Measurements from ENCODE around the gene SLC6A15.

DNA sequence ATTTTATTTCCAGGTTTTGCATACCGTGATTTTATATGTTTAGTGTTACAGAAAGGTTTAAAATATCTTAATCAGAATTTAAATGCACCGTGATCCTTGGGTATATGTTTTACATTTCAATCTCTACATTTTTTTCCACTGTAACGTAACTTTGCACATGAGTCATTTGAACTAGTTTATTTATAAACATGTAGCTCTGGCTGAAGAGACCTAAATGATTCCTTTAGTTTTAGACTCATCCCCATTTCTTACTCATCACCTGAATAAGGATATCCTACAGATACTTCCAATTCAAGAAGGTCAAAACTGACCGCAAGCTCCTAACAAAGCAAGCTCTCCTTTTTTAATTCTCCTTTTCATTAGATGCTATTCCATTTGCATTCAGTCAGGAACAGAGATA, 42.7 kb upstream of the SLC6A15 start:
- TF ChIP-seq POLR2A (IDR thresholded peaks at IDR 0.05) (no peak), POLR2AphosphoS5 (IDR thresholded peaks at IDR 0.05) (no peak)
